HG03045 (cell line): Measurements from ENCODE around the gene DKC1.
"Not testable (repeated sequence)": the region's sequence is repeated elsewhere in the genome, so short reads cannot be mapped to it uniquely, and the experiment has no call there.

ENCODE experiments used
- ATAC-seq: cut with Tn5 transposase; IDR thresholded peaks from one replicate; pipeline ENCODE4 v1.9.1; 2021; ENCODE audit warnings: mild to moderate bottlenecking, moderate library complexity; ENCODE audit not compliant: unreplicated experiment

Gene DKC1

DNA sequence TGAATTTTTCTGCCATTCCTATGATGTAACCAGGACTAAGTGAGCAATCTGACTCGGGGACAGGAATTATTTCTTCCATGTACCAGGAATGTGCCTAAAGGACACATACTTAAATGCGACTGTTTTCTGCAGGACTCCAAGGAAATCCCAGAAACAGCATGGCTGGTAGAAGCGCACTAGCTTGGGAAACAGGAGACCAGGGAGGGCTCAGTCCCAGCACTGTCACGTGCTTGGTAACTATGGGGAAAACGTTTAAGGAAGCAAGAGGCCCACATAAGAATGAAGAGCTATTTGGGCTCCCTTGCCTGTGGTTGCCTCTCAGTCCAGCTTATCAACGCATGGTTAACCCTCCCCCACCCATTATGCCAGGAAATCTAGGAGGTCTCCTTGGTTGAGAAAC lies 23.1 kb downstream of the DKC1 start:
- ATAC-seq: no peak

DNA sequence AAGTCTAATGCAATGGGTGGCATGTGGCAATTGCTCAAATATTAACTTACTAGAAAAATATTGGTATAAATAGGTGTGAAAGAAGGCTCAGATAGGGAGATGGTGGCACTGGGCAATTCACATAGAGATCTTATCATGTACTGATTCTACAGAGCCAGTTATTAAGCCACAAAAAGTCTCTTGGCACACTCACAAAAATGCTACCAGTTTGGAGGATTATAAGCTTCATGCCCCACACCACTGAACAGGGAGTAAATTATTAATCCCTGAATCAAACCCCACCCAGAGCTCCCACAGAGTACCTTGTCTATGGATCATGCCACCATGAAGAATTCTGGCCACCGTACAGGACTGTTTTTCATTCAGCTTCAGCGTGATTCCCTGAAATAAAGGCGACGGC lies 28.8 kb downstream of the DKC1 start:
- ATAC-seq: no peak

DNA sequence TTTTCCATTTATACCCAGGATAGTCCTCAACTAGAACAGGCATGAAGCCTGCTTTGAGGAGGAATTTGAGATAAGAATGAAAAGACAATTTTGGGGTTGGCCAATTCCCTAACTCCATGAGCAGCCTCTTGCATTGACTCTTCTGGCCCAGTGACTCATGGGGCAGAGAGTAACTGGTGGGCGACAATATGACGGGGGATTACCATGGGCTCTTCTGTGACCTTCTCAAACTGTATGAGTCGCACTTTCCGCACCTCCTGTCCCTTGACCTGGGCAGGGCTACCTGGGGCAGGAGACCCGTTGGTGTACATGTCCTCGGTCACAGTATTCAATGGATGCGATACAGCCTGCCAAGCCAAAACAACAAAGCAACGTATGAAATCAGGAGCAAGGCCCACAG lies 29.3 kb downstream of the DKC1 start:
- ATAC-seq: no peak

DNA sequence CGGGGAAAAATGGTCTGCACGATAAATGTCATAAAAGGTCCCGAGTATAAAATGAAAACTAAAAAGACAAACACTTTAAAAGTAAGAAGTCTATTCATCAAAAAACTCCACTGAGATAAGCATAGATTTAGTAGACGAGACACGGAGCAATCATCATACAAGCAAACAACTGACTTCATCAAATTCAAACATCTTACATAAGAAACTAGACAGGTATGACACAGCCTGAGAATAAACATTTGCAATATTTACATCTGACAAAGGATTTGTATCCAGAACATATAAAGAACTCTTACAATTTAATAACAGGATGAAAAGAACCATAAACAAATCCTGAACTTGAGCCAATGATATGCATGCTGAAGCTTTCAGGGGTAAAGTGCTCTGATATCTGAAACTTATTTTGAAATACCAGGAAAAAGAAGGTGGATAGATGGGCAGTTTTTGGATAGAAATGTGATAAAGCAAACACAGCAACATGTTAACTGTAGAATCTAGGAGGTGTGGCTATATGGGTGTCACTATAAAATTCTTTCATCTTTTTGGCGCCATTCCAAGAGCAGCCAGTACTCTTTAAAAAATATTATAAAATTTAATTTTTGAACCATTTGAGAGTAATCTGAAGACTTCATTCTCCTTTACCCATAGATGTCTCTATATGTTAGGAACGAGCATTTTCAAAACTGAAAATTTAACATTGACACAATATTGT lies 30.6 kb downstream of the DKC1 start:
- ATAC-seq: no peak

DNA sequence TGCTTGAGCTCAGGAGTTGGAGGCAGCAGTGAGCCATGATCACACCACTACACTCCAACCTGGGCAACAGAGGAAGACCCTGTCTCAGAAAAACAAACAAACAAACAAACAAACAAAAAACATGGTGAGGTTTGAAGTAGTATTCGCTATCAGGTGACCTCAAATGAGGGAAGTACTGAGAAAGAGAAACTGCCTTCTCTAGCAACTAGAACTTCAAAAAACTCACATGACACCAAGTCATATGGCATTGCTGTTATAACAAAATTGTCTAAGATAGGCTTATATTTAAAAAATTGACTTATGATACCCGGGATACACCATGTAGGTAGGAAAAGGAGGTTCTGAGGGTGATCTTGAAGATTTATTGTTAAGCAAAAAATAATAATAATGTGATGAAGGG lies 32.4 kb downstream of the DKC1 start:
- no peak for ATAC-seq

DNA sequence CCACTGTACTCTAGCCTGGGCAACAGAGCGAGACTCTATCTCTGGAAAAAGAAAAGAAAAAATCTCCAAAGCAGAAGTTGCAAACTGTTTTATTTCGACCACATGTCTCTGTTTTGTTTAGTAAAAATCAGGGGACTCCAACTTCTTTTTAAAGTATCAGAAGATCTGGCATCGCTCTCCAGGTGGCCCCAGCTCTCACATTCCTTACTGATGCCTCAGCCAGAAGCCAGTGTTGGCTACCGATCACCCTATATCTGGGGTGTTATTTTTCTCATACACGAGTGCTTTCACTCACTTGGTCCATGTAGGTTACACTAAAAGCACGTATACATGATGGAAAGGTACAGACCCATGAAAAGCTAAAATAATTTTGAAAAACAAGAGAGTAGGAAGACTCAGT lies 34.3 kb downstream of the DKC1 start:
- no peak for ATAC-seq

DNA sequence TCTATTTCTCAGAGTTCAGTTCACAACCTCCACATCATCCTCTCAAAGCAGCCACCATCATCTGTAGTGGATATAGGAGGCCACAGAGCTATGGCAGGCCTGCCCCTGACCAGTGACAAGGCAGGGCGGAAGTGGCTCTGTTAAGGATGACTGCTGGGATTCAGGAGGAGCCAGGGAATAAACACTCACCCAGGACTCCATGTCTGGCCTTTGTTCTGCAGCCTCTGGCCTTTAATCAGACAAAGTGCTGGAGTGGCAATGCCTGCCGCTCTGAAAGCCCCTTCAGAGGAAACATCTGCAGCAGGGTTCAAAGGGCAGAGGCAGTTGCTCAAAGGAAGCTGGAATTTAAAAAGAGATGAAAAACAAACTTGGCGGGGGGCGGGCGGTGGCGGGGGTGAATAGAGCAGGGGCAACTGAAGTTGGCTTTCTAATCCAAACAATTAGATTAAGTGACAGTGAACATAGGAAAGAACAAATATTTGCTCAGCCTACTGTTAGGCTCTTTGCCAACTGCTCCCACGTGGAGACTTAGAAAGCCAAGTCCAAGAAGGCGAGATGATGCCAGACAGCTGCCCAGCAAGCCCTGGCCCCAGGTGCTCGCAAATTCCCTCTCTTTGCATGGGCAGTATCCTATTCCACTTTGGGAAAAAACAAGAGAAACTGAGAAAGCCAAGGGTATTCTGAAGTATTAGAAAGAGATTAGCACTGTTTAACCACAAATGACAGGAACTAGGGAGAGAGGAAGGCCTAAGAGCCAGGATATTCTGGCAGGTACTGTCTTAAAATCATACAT lies 37.1 kb downstream of the DKC1 start:
- no peak for ATAC-seq

DNA sequence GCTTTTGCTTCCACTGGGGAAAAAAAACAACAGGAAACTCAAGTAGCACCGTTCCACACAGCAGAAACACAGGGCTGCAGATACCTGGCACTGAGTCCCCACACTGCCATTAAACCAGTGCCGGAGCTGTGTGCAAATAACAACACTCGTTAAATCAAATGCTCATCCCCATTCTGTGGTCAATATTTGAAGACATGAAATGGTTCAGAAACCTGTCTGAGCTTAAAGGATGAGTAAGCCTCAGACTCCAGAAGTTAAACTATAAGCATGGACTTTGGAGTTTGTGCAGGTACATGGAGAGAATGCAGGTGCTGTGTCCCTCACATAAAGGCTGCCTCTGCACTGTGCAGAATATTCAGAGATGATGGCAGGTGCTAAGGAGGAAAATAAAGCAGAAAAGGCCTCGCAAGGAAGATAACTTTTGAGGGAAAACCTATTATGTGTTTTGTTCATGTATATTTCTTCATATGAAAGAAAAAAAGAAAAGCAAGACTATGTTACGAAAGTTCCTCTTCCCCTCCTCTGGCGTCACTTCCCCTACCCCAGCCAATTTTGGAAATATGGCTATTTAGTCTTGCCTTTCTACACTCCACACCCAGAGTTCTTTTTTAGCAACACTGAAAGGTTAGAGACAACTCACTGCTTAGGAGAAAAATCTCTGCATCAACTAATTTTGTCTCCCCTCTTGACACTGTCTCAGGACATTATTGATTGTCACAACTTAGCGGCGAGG lies 38.0 kb downstream of the DKC1 start:
- ATAC-seq: no peak

DNA sequence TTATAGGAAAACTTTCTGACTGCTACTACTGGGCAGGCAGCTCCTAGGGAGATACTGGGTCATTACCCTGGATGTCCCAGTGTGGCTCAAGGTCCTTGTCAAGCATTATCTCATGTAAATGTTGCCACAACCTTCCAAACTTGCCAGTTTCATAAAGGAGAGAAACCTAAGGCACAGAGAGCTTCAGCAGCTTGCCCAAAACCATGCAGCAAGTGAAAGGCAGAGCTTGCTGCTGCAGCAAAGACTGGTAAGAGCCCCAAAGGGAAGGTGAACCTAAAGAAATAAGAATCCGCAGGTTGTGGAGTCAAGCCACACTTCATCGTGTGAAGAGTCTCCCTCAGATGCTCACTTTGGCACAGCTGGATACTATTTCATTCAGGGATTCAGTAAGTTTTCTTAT lies 40.3 kb downstream of the DKC1 start:
- ATAC-seq: no peak

DNA sequence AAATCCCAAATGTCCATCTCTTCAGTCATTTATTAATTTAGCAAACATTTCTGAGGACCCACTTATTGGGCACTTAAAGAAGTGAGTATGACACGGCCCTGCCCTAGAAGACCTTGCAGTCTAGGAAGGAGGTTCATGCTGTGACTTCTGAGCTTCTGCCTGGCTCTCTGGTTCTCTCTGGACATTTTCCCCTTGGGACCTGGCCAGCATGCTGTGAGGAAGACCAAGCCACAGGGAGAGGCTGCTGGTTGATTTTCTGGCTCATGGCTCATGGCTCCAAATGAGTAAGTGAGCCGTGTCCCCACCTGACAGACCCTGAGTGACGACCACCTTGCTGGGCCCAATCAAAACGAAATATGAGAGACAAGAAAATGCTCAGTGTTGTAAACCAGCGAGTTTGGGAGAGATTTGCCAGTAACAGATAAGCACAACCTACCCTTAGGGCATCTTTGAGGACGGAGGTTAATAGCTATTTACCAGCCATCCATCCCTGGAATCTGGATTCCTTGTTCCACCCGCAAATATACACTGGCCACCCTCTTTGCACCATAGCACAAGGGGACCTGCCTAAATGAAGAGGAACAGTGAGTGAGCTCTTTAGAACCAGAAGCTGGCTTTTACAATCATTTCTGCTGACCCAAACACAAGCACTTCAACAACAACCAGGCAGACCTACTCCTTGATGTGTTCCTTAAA lies 41.7 kb downstream of the DKC1 start:
- no peak for ATAC-seq

DNA sequence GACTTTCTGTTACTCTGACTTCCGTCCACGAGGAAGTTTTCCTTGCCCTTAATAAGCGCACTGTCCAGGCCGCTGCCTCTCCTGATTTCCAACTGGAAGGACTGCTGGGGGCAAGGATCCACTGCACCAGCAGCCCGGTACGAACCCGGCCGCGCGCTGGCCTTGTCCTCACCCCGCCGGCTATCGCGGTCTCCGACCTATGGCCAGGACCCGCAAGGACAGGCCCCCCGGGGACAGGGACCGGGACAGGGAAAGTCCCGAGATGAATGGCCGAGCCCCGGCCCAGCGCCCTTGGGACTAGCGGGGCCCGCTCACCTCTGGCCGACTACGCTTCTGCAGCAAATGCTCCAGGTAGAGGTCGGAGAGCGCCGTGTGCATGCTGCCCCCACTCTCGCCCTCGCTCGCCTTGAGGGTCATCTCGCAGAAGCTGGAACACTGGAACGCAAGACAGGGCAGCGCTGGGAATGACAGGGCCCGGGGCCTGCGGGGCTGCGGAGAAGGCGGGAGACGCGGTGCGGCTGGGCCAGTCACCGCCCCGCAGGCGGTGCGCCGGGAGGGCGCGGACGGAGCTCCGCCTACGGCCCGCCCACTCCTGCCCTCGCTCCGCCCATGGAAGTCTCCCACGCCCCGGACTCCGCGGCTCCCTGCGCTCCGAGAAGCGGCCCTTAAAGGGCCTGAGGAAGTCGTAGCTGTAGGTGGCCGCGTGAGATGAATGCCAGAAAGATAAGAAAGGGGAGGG lies 42.5 kb downstream of the DKC1 start, which contains the start of gene MPP1:
MPP1 (minus strand) TSS at position 529 of the 739 bp plus-strand sequence; CDS start at position 417, 112 bp downstream.
- ATAC-seq: peak; percentile 97

DNA sequence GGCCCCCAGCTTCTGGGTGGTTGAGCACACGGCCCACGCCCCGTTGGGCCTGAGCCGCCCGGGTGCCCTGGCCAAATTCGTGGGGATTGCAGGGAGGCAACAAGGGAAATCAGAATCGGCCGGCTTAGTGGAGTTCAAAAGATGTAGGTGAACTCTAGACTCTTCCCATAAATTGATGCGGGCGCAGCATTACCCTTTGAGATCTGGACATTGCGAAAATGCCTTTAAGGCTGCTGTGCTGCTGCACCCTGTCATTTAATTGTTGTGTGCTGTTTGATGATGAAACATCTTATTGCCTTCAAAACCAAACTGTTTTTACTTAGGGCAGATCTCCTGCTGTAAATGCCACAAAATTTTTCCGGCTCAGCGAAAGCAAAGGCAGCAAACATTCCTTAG lies 43.0 kb downstream of the DKC1 start:
- ATAC-seq: no peak

DNA sequence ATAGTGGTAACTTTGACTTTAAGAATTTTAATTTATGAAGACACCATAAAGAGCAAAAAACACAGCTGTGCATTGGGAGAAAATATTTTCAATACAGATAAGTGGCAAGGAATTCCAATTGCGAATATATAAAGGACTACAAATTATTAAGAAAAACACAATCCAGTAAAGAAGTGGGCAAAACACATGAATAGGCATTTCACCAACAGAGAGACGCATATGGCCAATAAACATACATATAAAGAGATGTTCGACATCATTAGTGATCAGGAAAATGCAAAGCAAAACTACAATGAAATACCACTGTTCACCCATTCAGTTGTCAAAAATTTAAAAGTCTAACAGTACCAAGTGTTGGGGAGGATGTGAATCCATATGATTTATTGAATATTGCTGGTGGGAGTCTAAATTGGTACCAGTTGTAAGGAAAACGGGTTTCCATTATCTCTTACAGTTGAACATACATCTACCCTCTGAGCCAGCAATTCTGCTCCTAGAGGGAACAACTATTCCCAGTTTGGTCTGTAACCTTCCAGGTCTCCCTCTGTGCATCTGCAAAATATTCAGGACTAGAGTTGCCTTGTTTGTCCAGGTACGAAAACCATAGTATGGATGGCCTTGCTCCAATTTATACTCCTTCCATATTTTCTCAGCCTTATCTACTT lies 44.3 kb downstream of the DKC1 start:
- ATAC-seq: no peak

DNA sequence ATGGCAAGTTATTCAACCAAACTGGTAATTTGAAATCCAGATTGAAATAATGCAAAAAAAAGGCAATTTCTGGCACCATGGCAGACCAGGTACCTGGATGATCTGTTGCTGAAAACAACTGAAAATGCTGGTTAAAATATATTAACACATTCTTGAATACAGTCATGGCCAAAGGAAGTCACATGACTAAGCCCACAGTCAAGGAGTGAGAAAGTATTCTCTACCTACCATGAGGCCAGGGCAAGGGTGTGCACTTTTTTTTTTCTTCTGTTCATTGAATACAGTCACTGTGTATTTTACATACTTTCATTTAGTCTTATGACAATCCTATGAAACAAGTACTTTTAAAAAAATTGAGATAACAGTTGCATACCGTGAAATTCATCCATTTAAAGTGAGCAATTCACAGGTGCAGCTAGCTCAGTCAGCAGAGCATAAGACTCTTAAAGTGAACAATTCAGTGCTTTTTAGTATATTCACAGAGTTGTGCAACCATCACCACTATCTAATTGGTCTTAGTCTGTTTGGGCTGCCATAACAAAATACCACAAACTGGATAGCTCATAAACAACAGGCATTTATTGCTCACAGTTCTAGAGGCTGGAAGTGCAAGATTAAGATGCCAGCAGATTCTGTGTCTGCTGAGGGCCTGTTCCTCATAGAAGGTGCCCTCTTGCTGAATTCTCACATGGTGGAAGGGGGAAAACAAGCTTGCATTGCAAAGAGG lies 47.4 kb downstream of the DKC1 start:
- ATAC-seq: no peak

DNA sequence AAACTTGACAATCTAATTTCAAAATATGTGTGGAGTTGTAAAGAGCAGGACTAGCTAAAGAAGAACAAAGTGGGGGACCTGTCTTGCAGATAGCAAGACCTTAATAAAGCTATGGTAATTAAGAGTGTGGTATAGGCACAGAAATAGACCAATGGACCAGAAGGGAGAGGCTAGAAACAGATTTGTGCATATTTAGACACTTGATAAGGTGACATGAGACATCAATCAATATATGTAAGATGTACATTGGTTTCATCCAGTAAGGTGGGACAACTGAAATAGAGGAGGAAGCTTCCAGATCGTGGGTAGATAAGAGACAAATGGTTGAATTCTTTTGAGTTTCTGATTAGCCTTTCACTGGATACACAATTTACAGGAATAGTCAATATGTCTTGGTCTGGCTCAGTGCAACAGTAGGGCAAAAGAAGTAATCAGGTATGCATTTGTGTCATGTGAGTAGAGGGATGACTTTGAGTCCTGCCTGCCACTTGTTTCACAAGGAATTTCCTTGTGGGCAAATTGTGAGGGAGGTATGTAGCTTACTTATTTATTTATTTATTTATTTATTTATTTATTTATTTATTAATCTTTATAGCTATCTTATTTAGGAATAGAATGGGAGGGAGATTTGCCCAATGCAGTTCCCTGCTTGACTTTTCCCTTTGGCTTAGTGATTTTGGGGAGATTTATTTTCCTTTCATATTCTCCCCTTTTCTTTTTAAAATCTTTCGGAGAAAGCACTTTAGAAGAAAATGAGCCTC lies 49.9 kb downstream of the DKC1 start:
- no peak for ATAC-seq

DNA sequence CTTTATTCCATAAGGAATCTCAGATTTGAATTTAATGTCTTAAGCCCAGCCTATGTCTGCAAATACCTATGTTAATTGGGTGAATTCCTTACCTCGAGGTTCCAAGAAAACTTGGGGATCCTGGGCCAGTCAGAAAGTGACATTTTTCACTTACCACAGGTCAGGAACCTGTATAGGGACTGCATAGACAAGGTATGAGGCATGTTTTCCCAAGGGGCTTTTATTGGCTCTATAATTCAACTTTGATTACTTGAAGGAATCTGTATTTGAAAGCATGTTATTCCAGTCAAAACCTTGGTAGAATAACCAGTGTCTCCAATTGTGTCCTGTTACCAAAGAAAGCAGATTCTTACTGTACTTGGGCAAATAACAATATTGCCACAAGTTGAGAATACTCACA lies 51.1 kb downstream of the DKC1 start:
- ATAC-seq: no peak

DNA sequence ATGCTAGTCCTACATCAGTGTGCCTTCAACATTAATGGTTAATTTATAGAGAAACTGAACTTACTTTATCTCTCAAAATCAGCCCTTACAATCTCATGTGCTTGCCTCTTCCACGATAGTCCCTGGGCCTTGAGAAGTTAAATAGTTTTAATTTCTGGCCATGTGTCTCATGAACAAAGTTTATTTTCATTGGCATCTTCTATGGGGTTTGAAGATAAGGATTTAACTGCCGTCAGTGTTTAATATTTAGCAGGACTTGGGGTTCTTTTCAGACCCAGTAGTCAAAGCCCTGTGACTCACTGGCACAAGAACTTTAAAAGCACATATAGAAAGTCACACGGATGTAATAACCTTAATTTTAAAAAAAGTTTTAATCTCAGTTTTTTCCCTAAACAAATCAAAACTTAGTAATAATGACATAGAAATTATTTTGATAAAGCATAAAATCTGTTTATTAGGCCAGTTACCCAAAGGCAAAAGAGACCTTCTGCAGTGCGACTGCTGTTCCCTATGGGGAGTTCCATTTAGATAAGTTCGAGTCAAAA lies 52.7 kb downstream of the DKC1 start:
- ATAC-seq: no peak

DNA sequence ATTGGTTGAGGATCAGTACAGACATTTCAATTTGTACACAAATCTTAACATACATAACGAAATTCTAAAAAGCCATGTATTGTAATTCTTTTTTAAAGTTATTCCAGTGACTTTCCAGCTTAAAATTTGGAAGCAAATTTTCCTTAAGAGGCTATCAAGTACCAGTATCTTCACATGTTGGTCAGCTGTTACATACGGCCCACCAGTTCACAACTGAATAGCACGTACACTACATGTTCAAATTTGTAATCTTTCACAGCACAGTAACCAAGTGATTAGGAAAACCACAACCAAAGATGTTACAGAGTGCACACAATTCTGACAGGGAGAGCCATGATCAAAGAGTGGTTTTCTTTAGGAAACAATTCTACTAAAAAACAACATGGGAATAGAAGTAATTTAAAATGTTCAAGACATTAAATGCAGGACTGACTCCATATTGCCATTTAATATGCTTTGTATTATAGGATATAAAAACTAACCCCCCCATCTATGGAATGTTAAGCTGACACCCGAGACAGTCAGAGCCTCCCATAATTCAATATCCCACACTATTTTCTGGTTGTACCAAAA lies 53.7 kb downstream of the DKC1 start:
- ATAC-seq: not testable (repeated sequence)
